Measurements from ENCODE around the gene DCANP1.

DCANP1 gene

DNA sequence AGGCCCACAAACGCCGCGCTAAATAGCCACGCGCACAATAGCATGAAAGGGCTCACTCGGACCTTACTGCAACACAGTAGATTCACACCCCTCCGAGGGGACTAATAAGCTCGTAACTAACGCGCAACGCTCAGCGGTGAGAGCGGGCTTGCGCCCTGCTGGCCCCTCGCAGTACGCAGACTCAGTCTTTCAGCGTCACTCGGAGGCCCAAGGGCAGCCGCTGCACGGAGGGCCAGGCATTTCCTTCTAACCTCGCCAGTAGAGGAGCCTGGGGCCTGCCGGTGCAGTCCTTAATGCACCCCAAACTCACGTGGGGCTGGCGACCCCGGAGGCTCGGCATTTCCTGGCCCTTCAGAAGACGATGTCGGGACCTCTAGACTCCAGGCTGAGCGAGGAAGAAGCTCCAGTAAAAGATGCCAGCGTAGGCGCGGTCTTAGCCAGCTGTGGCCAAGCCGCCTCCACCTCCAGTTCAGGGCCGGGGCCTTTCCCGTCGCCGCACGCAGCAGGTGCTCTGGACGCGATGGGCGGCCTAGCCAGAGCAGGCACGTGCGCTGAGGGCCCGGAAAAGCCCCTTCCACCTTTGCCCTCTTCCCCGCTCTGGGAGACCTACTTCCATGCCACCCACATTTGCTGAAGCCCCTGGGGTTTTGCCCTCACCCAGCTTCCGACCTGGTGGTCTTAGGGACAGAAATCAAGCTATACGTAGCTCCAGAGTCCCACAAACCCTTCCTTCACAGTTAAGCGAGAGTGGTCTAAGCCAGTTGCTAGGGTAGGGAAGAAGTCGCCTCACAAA is 43.3 kb upstream of the DCANP1 start:
- no peak for TF ChIP-seq ZFX (IDR thresholded peaks at IDR 0.05)
- TF ChIP-seq, protein P1, sequence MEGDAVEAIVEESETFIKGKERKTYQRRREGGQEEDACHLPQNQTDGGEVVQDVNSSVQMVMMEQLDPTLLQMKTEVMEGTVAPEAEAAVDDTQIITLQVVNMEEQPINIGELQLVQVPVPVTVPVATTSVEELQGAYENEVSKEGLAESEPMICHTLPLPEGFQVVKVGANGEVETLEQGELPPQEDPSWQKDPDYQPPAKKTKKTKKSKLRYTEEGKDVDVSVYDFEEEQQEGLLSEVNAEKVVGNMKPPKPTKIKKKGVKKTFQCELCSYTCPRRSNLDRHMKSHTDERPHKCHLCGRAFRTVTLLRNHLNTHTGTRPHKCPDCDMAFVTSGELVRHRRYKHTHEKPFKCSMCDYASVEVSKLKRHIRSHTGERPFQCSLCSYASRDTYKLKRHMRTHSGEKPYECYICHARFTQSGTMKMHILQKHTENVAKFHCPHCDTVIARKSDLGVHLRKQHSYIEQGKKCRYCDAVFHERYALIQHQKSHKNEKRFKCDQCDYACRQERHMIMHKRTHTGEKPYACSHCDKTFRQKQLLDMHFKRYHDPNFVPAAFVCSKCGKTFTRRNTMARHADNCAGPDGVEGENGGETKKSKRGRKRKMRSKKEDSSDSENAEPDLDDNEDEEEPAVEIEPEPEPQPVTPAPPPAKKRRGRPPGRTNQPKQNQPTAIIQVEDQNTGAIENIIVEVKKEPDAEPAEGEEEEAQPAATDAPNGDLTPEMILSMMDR (conservative IDR thresholded peaks at IDR 0.05) = no peak
- H3K27ac ChIP-seq = no peak overlapping the region

DNA sequence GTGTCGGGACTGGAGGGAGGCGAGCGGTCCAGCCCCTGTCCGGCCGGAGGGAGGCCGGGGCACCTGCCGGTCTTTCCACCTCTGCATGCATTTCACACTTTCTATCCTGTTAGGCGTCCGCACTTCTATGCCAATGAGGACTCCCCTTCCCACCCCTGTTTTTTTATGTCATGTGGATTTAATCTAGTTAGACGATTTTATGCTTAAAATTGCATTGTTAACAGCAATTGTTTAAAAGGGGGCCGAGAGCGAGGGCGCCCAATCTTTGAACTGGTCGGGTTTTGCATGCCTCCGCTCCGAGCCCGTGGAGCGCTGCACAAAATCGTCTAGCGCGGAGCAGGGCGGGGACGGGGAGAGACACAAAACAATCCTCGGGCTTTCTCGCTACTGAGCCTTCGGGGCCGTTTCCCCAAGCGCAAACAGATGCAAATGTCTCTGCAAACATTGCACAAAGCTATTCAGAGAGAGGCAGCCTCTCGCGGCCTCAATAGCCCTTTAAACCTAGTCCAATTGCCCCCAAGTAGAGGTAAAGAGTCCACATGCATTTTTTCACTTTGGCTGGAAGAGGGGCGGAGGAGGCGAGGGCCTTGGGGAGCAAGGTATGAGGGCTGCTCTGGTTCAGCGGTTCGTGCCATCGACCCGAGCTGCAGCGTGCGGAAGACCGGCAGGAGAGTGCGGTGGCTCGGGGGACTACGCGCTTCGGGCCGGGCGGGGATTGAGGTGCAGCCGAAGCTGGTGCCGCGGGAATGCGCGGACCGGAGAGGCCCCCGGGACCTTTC is 42.5 kb upstream of the DCANP1 start:
- H3K27ac ChIP-seq = no peak overlapping the region
- TF ChIP-seq, protein P1 (conservative IDR thresholded peaks at IDR 0.05) = no peak
- no peak for TF ChIP-seq ZFX (IDR thresholded peaks at IDR 0.05)

DNA sequence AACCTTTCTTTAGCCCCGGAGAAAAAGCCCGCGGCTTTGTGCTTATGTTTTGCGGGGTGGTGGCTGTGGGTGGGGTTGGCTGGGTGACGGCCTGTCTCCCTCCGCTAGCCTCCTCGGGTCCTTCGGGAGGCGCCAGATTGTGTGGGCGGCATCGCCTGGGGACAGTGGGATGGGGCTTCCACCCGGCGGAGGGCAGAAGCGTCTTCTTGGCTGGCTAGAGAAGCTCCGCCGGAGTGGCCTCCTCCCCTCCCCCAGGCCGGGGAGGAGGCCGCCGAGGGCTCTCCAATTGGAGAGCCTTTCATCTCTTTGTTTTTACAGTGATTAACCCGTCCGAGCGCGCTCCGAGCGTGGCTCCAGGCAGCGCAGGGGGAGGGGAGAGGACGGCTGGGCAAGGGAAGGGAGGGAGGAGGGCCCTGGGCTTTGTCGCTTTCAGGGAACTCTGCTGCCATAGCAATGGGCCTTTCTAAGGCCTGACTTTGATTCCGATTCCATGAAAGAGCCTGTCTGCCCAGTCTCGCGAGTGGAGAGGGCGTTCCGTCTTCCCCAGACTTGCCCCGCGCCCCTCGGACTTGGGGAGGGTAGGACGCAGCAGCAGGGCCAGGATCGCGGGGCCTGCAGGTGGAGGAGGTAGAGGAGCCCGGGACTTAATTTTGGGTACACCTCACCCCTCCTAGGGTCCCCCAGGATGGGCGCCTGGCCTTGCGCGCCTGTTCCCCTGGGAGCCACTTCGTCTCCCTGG is 41.7 kb upstream of the DCANP1 start:
- TF ChIP-seq, protein P1 (conservative IDR thresholded peaks at IDR 0.05) = no peak
- TF ChIP-seq ZFX (IDR thresholded peaks at IDR 0.05) = no peak
- H3K27ac ChIP-seq = no peak overlapping the region

DNA sequence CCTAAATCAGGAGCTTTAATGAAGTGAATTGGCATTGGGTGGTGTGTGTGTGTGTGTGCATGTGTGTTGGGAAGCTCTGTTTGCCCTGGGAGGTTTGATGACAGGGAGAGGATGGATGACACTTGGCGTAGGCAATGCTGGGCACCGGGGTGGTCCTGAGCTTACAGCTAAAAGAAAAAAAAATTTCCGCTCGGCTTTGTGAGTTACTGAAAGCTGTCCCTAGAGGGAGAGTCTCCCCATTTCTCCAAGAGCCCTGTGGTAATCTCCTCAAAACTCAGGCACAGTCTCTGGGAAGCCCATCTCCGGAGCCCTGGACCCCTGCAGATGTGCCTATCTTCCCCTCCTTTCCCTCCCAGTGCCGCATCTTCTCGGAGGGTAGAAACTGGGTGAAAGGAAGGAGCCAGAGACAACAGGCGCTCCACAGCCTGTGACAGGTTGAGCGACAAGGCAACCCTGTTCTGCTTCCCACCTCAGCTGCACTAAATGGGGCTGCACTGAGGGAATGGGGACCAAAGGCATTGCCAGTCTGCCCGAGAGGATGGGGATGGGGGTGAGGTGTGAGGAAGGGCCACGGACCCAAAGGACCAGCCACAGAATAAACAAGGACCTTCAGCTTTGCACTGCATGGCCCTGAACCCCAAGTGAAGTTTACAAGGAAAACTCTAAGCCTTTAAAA is 40.8 kb upstream of the DCANP1 start:
- TF ChIP-seq, protein P1 (conservative IDR thresholded peaks at IDR 0.05) = no peak
- no peak for TF ChIP-seq ZFX (IDR thresholded peaks at IDR 0.05)
- no peak overlapping the region for H3K27ac ChIP-seq

DNA sequence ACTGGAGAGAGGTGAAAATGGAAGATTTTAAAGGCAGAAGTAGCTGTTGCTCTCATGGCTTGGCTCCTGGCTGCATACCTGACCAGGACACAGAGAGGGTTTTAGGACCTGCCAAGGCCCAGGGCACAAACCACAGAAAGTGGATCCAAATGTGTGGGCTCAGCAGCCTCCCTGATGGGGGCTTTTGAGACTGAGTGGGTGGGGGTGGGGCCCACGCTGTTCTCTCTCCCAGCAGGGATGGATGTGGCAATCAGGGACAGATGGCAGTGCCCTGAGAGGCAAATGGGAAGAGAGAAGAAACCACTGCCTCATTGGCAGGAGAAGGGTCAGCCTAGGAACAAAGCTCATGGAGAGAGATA is 39.9 kb upstream of the DCANP1 start:
- TF ChIP-seq ZFX (IDR thresholded peaks at IDR 0.05) = no peak
- no peak overlapping the region for H3K27ac ChIP-seq

DNA sequence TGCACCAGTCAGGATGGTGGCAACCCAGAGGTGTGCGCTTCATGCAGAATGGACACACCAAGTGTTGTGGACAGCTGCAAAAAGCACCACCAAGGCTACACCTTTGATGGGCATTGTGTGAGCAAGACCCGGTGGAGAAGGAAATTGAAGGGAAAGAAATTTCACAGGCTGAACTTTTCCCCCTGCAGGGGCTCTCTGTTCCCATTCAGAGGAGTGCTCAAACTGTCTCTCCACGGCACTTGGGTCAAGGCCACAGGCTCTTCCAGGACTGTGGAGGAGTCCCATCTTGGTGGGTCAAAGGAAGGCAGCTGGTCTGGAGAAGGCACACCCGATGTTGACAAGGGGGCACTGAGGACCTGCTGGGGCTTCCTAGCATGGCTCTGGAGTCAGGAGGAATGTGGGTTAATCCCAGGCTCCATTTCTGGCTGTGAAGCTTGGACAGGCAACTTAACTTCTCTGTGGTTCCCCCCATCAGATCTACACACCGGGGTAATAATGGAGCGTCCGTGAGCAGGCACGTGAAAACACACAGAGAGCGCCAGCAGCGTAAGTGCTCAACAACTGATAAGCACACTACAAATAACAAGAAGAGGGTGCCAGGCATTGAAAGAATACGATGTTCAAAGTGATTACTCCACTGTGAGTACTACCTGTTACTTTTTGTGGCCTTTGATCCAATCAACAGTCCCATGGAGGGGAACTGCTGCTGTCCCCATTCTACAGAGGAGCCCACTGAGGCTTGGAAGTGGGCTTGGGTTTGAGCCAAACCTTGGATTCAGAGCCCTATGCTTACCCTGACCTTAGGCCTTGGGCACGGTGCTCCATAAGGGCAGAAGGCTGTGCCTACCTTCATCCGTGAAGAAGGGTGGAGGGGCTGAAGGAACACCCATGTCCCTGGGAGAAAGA is 39.2 kb upstream of the DCANP1 start:
- no peak for TF ChIP-seq ZFX (IDR thresholded peaks at IDR 0.05)
- TF ChIP-seq, protein P1 (conservative IDR thresholded peaks at IDR 0.05) = no peak
- H3K27ac ChIP-seq = no peak overlapping the region

All from C4-2B (cell line).